Measurements from ENCODE around the gene C12orf57.

The C12orf57 gene

GRCh38 chr12:6914246-6914946 lies 29.4 kb upstream of the C12orf57 start, which contains the start of gene ENO2:
ENO2 (plus strand) TSS chr12:6914580; CDS start chr12:6915833, 1,253 bp downstream.
- TF ChIP-seq CTCF (IDR thresholded peaks at IDR 0.05; ENCODE audit: borderline replicate concordance, insufficient read depth, low read depth, low read length) = no peak
- peak within 1 kb of the TSS; percentile 78 for H3K4me3 ChIP-seq (ENCODE audit: low read depth, low read length)

- peak overlapping the region; percentile 78 for H3K4me3 ChIP-seq (ENCODE audit: low read depth, low read length)
- TF ChIP-seq CTCF (IDR thresholded peaks at IDR 0.05; ENCODE audit: borderline replicate concordance, insufficient read depth, low read depth, low read length) = no peak
Measured at GRCh38 chr12:6914947-6915788, 28.7 kb upstream of the C12orf57 start.

GRCh38 chr12:6915789-6916285 lies 28.0 kb upstream of the C12orf57 start:
- no peak overlapping the region for H3K4me3 ChIP-seq (ENCODE audit: low read depth, low read length)
- no peak for TF ChIP-seq CTCF (IDR thresholded peaks at IDR 0.05; ENCODE audit: borderline replicate concordance, insufficient read depth, low read depth, low read length)

- no peak for TF ChIP-seq CTCF (IDR thresholded peaks at IDR 0.05; ENCODE audit: borderline replicate concordance, insufficient read depth, low read depth, low read length)
- no peak overlapping the region for H3K4me3 ChIP-seq (ENCODE audit: low read depth, low read length)
Measured at GRCh38 chr12:6916426-6917200, 27.2 kb upstream of the C12orf57 start.

- no peak for TF ChIP-seq CTCF (IDR thresholded peaks at IDR 0.05; ENCODE audit: borderline replicate concordance, insufficient read depth, low read depth, low read length)
- H3K4me3 ChIP-seq (ENCODE audit: low read depth, low read length) = no peak overlapping the region
Measured at GRCh38 chr12:6917491-6918231, 26.2 kb upstream of the C12orf57 start.

GRCh38 chr12:6919588-6919987 lies 24.2 kb upstream of the C12orf57 start:
- no peak for TF ChIP-seq CTCF (IDR thresholded peaks at IDR 0.05; ENCODE audit: borderline replicate concordance, insufficient read depth, low read depth, low read length)
- no peak overlapping the region for H3K4me3 ChIP-seq (ENCODE audit: low read depth, low read length)

Measured in GM12875 (cell line).